Activated naive CD4-positive, alpha-beta T cell treated with anti-CD3 and anti-CD28 coated beads, Interleukin-2, amount 50 U/mL, for 24 hours (primary cell): ENCODE data around the gene PDIK1L.
"Not testable (repeated sequence)": the region's sequence is repeated elsewhere in the genome, so short reads cannot be mapped to it uniquely, and the experiment has no call there.

Experiments used
- H3K27ac Mint-ChIP-seq: one replicate; pipeline ENCODE4 v1.8.0; 2021; ENCODE audit warnings: mild to moderate bottlenecking, mixed read lengths
- H3K27me3 Mint-ChIP-seq: one replicate; pipeline ENCODE4 v1.8.0; 2021; ENCODE audit warnings: mixed read lengths
- H3K36me3 Mint-ChIP-seq: one replicate; pipeline ENCODE4 v1.8.0; 2021; ENCODE audit warnings: mixed read lengths
- H3K4me1 Mint-ChIP-seq: one replicate; pipeline ENCODE4 v1.8.0; 2021; ENCODE audit warnings: mixed read lengths
- H3K4me3 Mint-ChIP-seq: one replicate; pipeline ENCODE4 v1.8.0; 2021; ENCODE audit warnings: mild to moderate bottlenecking, mixed read lengths
- H3K9me3 Mint-ChIP-seq: one replicate; pipeline ENCODE4 v1.8.0; 2021; ENCODE audit warnings: mixed read lengths

Gene PDIK1L

DNA sequence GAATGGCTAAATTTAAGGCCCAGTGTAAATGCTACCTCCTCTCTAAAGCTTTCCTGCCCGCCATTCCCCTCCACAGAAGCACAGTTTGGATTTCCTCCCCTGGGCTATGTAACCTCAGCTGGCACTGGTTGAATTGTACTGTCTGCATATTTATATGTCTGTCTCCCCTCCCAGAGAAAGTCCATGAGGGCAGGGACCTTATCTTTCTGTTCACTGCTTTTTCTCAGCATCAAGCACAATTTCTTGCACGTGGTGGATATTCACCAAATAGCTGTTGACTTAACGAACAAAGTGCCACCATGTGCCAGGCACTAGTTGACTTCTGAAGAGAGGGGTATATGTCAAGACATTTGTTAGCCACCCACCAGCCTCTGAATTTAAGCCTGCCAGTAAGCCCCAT is 9.5 kb upstream of the PDIK1L start:
- no peak overlapping the region for H3K4me3 Mint-ChIP-seq
- H3K27ac Mint-ChIP-seq, result no peak overlapping the region
- no peaks in the 10 kb centered on the region for H3K27me3 Mint-ChIP-seq
- H3K9me3 Mint-ChIP-seq, result no peaks in the 10 kb centered on the region
- no peaks in the 10 kb centered on the region for H3K36me3 Mint-ChIP-seq
- H3K4me1 Mint-ChIP-seq, result peaks cover 7% of the 10 kb centered on the region

DNA sequence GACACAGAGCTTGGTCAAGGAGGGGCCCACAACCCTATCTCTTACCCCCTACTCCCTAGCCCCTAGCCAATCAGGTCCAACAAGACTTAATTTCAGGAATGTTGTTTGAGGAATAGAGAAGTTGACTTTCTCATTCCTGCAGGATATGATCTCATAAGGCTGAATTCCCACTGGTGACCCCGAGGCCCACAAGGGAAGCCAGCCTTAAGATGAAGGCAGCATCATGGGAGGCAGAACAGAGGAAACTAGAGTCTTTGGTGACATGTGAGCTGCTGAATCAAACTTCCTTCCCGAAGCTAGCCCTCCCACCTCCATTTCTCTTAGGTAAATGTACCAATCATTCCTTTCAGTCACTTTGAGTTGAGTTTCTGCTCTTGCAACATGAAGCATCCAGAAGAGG is 9.1 kb upstream of the PDIK1L start:
- Mint-ChIP-seq H3K4me3 (no peak overlapping the region), H3K27me3 (no peaks in the 10 kb centered on the region), H3K27ac (no peak overlapping the region), H3K36me3 (no peaks in the 10 kb centered on the region), H3K9me3 (no peaks in the 10 kb centered on the region), H3K4me1 (peaks cover 7% of the 10 kb centered on the region)

DNA sequence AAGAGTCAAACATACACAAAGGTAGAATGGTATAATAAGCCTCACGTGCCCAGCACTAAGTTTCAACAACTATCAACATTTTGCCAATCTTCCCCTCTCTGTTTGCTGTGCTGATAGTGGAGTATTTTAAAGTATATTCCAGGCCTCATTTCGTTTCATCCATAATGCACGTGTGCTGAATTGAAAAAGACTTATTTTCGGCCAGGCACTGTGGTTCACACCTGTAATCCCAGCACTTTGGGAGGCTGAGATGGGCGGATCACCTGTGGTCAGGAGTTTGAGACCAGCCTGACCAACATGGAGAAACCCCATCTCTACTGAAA is 6.4 kb upstream of the PDIK1L start:
- peak overlapping the region; percentile 71 for H3K27ac Mint-ChIP-seq
- peaks cover 13% of the 10 kb centered on the region for H3K4me1 Mint-ChIP-seq
- H3K27me3 Mint-ChIP-seq, H3K9me3 Mint-ChIP-seq, H3K36me3 Mint-ChIP-seq, H3K4me3 Mint-ChIP-seq: not testable (repeated sequence)

DNA sequence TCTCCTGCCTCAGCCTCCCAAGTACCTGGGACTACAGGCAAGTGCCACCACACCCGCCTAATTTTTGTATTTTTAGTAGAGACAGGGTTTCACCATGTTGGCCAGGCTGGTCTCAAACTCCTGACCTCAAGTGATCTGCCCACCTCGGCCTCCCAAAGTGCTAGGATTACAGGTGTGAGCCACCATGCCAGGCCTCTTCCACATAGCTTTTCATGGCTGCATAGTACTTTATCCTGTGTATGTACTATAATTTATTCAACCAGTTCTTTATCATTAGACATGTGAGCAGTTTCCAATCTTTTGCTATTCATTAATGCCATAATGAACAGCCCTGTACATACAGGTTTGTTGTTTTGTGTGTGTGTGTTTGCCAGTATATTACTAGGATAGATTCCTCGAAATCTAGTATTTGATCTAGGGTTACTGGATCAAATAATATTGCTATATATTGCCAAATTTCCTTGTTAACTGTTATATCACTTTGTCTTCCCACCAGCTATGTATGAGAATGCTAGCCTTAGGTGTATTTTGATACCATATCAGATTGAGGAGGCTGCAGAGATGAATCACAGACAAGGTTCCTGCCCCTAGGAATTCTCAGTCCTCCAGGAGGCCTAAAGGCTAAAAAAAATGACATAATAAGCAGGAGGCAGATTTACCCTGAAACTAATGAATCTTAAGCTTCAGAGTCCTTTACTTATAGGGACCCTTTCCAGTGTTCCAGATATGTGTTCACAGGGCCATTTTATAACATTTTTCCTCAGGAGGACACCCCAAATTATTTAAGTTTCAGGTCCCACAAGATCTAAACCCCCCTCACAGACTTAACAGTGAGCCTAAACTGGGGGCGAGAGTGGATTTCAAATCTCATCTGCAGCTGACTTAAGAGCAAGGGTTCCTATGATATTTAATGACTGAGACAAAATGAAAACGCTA is 2.1 kb upstream of the PDIK1L start:
- Mint-ChIP-seq H3K4me3 (peak overlapping the region; percentile 96), H3K27ac (peak overlapping the region; percentile 8), H3K27me3 (no peaks in the 10 kb centered on the region), H3K36me3 (no peaks in the 10 kb centered on the region), H3K4me1 (peaks cover 38% of the 10 kb centered on the region), H3K9me3 (no peaks in the 10 kb centered on the region)

DNA sequence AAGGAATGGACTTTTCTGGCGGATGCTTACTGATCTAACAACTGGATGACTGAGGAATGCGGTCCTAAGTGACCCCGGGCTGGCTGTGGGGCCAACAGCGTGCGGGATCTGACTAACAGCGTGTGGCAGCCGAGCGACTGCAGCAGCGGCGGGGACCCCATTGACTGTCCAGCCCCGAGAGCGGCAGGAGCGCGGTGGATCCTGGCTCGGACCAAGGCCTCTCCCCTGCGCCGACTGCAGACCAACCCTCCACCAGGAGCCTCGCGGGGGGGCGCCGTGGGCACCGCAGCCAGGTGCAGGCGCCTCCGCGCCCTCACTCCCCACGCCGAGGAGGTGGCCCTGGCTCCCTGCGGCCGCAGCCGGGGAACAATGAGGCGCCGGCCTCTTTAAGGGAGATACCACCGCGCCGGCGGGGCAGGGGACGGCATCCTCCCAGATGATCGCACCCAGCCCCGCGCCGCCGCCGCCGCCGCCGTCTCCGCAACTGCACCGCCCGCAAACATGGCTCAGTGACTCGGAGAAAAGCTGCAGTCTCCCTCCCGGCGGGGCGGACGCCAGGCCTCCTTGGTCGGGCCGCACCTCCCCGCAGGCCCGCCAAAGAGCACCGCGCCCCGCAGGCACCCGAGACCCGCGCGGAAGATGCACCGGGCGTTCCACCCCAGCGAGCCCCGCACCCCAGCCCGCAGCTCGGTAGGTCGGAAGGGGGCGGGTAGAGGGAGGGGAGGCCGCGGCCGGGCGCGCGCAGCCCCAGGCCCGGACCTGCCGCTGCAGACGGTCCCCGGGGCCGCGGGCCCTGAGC is 694 bp upstream of the PDIK1L start:
- H3K4me1 Mint-ChIP-seq, result peaks cover 32% of the 10 kb centered on the region
- no peaks in the 10 kb centered on the region for H3K9me3 Mint-ChIP-seq
- peak overlapping the region; percentile 95 for H3K27ac Mint-ChIP-seq
- peak overlapping the region; percentile 96 for H3K4me3 Mint-ChIP-seq
- peaks cover 1% of the 10 kb centered on the region for H3K36me3 Mint-ChIP-seq
- H3K27me3 Mint-ChIP-seq, result no peaks in the 10 kb centered on the region

DNA sequence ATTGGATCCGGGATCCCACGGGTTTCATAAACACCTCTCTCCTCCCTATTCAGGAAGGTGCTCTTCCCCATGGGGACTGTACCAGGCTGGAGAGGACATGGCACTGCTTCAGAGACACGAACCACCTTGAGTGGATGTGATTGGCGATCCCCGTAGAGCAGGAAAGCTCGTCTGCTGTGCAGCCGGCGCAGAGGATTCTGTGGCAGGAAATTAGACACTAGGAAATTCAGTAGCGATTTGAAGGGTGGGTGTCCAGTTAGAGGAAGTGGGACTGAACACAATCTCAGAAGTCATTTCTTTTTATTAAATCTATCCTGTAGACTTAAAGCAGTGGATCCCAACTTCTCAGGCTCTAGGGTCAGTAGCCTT is 767 bp downstream of the PDIK1L start:
- no peaks in the 10 kb centered on the region for H3K27me3 Mint-ChIP-seq
- H3K27ac Mint-ChIP-seq, result peak overlapping the region; percentile 93
- no peaks in the 10 kb centered on the region for H3K9me3 Mint-ChIP-seq
- peak overlapping the region; percentile 94 for H3K4me3 Mint-ChIP-seq
- H3K36me3 Mint-ChIP-seq, result peaks cover 3% of the 10 kb centered on the region
- peaks cover 33% of the 10 kb centered on the region for H3K4me1 Mint-ChIP-seq

DNA sequence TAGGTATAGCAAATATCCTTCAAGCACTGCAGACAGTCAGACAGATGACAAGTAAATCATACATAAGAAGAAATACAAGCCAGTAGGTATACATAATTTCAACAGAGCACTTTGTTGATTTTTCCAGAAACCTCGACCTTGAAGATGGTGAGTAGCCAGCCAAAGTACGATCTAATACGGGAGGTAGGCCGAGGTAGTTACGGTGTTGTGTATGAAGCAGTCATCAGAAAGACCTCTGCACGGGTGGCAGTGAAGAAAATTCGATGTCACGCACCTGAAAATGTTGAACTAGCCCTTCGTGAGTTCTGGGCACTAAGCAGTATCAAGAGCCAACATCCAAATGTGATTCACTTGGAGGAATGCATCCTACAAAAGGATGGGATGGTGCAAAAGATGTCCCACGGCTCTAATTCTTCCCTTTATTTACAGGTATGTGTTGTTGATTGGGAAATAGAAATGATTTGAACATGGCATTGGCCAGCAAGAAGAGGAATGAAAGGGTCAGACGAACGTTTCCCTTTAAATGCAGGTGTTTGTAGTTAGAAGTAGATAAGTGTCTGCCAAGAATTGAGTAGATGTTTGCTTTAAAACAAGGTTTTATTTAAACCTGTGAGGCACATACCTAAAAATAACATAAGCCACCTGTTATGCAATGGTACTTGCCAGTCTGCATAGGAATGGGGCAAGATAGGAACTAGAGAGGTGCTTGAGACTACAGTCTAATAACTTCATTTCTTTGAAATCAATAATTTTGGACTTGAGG is 2.7 kb downstream of the PDIK1L start:
- no peak overlapping the region for H3K4me3 Mint-ChIP-seq

DNA sequence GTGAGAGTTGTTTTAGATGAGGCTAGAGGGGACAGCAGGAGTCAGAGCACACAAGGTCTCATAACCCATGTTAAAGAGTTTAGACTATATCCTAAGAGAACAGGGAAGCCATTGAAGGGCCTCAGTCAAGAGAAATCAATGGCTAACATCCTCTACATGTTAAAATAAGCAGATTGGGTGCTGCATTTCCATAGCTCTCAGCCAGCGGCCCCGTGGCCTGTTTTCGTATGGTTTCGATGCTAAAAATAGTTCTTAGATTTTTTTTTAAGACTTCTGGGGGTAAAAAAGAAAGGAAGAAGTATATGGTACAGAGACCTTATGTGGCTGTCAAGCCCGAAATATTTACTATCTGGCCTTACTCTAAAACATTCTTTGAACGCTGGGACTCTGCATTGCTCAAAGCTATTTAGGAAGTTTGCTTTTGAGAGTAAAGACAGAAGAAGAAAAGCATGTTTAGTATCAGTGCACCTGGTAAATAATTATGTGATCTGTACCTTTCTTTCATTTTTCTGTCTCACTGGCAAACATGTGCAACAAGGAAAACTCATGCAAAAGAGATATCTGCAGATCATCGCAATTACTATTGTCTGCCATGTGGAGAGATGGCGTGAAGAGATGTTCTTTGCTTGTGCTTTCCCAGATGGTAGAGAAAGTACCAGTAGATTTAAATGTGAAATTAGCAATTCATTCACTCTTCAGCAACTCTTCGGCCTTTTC is 8.4 kb downstream of the PDIK1L start:
- Mint-ChIP-seq H3K9me3 (no peaks in the 10 kb centered on the region), H3K4me3 (peak overlapping the region; percentile 19), H3K27me3 (no peaks in the 10 kb centered on the region), H3K36me3 (peaks cover 7% of the 10 kb centered on the region), H3K27ac (peak overlapping the region; percentile 52), H3K4me1 (peaks cover 46% of the 10 kb centered on the region)

More for the DNA sequence above, 2.7 kb downstream of the PDIK1L start:
- Mint-ChIP-seq H3K9me3 (no peaks in the 10 kb centered on the region), H3K4me1 (peaks cover 44% of the 10 kb centered on the region), H3K27me3 (no peaks in the 10 kb centered on the region), H3K27ac (peak overlapping the region; percentile 18), H3K36me3 (peaks cover 6% of the 10 kb centered on the region)

DNA sequence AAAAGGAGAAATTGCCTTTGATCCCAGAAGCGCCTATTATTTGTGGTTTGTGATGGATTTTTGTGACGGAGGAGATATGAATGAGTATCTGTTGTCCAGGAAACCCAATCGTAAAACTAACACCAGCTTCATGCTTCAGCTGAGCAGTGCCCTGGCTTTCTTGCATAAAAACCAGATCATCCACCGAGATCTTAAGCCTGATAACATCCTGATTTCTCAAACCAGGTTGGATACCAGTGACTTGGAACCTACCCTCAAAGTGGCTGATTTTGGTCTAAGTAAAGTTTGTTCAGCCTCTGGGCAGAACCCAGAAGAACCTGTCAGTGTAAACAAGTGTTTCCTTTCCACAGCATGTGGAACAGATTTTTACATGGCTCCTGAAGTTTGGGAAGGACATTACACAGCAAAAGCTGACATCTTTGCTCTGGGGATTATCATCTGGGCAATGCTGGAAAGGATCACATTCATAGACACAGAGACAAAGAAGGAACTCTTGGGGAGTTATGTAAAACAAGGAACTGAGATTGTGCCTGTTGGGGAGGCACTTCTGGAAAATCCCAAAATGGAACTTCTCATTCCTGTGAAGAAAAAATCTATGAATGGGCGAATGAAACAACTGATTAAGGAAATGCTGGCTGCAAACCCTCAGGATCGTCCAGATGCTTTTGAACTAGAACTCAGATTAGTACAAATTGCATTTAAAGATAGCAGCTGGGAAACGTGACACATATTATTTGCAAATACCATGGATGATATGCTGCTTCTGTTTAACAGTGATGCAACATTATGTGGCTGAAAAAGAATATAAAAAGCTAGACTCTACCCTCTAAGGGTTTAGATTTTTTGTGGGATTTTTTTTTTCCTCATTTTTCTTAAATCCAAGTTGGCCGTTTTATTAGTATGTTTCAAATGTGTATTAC is 10.5 kb downstream of the PDIK1L start:
- Mint-ChIP-seq H3K27me3 (no peaks in the 10 kb centered on the region), H3K27ac (peak overlapping the region; percentile 68), H3K36me3 (peaks cover 7% of the 10 kb centered on the region), H3K4me1 (peaks cover 62% of the 10 kb centered on the region), H3K4me3 (no peak overlapping the region), H3K9me3 (no peaks in the 10 kb centered on the region)

DNA sequence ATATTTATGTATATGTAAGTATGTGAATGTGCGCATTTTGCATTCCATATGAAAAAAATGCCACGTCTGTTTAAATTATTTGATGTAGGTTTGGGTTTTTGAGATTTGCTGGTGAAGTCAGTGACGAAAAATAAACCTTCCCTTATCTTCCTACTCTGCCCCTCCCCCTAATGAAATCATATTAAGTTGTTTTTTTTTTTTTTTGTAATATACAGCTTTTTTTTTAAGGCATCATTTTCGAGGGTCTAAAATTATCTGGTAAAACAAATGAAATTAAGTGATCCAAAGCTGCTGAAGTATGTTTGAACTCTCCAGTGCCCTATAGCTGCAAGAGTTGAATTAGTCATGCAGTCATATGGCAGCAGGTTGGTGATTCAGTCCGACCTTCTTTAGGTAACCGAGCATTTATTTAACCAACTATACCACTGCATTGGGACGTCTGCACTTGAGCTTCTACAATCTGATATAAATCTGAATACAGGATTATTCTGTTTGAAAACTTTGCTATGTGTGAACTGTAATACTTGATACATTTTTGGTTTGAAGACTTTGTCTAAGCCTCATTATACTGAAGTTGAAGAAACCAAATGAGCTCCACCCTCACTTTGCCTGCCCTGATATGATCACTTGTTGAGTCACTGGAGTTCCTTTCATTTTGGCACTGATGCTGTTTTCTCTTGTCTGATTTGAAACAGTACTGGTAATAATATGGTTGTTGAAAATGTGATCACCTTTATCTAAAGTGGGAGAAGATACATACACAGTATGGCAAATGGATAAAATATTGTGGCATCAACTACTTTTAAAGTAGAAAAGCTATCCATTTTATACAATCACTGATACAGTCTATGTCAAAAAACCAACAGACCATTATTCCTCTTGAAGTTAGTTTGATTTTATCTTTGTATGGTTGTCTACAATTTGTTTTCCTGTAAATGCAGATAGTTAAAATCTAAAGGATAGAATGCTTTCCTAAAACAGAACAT is 11.7 kb downstream of the PDIK1L start:
- Mint-ChIP-seq H3K9me3 (no peaks in the 10 kb centered on the region), H3K27ac (peak overlapping the region; percentile 24), H3K4me3 (peak overlapping the region; percentile 0), H3K36me3 (peaks cover 5% of the 10 kb centered on the region), H3K4me1 (peaks cover 67% of the 10 kb centered on the region), H3K27me3 (no peaks in the 10 kb centered on the region)

DNA sequence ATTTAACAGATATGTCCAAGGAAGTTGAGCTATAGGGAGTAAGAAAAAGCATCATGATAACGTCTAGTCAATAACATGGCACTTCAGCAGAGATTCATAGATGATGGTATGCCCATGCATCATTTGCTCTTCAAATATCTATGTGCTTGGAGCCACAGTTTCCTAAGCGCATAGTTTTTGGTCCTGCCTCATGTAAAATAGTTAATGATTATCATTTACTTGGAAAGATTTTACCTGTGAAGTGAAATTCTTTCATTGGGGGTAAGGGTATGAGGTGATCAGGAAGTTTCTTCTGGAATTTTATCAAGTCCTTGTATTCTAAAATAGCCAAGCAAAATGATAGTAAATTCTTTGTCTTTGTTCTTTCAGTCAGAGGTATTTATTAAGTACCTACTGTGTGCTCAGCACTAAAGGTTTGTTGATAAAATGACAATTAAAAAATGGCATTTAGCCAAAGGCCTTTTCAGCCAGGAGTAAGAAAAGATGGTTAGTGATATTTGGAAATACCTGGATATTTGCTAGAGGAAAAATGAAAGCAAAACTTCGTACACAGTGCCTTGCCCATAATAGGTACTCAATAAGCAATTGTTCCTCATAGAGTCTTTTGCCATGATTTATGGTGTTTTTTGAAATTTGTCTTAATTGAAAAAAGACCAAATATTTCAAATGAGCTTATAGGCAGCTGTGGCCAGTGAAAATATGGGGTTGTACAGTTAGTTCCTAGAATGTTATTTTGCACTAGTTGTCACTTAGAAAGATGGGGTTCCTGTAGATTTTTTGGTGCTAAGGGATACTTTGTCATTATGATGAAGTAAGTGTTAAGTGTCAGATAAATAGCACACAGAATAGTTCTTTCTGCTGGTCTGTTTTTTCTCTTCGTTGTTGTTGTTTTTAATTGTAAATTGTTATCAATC is 13.1 kb downstream of the PDIK1L start:
- Mint-ChIP-seq H3K27ac (peak overlapping the region; percentile 41), H3K36me3 (peaks cover 3% of the 10 kb centered on the region), H3K4me1 (peaks cover 65% of the 10 kb centered on the region), H3K9me3 (no peaks in the 10 kb centered on the region), H3K4me3 (peak overlapping the region; percentile 3), H3K27me3 (no peaks in the 10 kb centered on the region)

DNA sequence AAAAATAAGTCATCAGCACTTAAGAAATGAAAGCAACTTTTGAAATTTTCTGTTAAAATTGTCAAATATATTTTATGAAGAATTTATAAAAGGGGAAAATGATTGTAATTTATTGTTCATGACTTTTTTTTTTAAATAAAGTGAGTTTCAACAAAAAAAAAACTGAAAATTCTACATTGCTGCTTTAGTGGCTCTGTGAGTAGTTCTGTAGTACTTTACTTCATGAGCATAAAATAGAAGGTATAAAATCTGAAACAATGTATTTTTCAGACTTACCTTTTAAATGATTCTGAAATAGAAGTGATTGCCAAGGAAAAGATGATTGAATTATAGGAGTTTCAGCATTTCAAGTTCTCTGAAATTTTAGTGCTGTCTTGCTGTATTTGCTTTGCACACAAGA is 13.8 kb downstream of the PDIK1L start:
- Mint-ChIP-seq H3K9me3 (no peaks in the 10 kb centered on the region), H3K27me3 (no peaks in the 10 kb centered on the region), H3K4me3 (no peak overlapping the region), H3K27ac (no peak overlapping the region), H3K4me1 (peaks cover 58% of the 10 kb centered on the region), H3K36me3 (peaks cover 3% of the 10 kb centered on the region)

DNA sequence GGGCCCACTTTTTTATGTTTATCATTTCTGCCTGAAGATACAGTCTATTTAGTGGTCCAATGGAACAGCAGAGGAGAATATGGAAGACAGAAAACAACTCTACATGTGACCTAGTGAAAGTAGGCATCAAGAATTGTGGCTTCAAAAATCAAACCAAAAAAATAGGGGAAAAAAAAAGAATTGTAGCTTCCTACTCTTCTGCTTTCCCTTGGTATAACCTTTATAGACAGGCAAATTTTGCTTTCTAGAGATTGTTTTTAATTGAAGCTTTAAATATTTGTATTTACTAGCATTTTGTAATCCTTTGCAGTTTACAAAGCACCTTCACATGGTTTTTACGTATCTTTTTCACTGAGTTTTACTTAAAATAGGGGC is 14.3 kb downstream of the PDIK1L start:
- Mint-ChIP-seq H3K9me3 (no peaks in the 10 kb centered on the region), H3K27me3 (no peaks in the 10 kb centered on the region), H3K4me3 (peak overlapping the region; percentile 71), H3K27ac (peak overlapping the region; percentile 73), H3K36me3 (peaks cover 3% of the 10 kb centered on the region), H3K4me1 (peaks cover 57% of the 10 kb centered on the region)
